Aorta (tissue), 5 donors: Measurements from ENCODE around the gene TMEM178B. TPM values are rescaled to one million over a fixed set of nuclear protein-coding genes. Genes with fewer than 3 reads are reported as not detected.
"Not testable (repeated sequence)": the region's sequence is repeated elsewhere in the genome, so short reads cannot be mapped to it uniquely, and the experiment has no call there.

ENCODE experiments used
- ATAC-seq: fragments of 200-7000 bp; cut with Tn5 transposase; one replicate; pipeline ENCODE4 v1.9.1; 2022; ENCODE audit warnings: moderate library complexity; ENCODE audit not compliant: low FRiP score
- DNase-seq, 2 donors: peaks; one replicate each; pipeline ENCODE4 v3.0.0-alpha.2; 2020
- H3K27ac ChIP-seq, 2 donors: one replicate each; pipeline ENCODE4 v1.5.1; 2013; ENCODE audit warnings: low read length in 2 of 2, mild to moderate bottlenecking in 2 of 2, moderate library complexity in 2 of 2, control low read depth in 1 of 2, inconsistent platforms in 1 of 2, low read depth in 1 of 2
- H3K27me3 ChIP-seq, 2 donors: one replicate each; pipeline ENCODE4 v1.6.1; 2013; ENCODE audit warnings: control low read depth in 1 of 2, low read length in 1 of 2, mild to moderate bottlenecking in 1 of 2, moderate library complexity in 1 of 2; ENCODE audit not compliant: insufficient read depth in 2 of 2, control insufficient read depth in 1 of 2
- H3K36me3 ChIP-seq, 2 donors: one replicate each; pipeline ENCODE4 v1.6.1; 2013; ENCODE audit warnings: control low read depth in 1 of 2, low read length in 1 of 2, mild to moderate bottlenecking in 1 of 2; ENCODE audit not compliant: insufficient read depth in 2 of 2, control insufficient read depth in 1 of 2
- H3K4me1 ChIP-seq, 2 donors: one replicate each; pipeline ENCODE4 v1.6.1; 2013; ENCODE audit warnings: low read length in 2 of 2, control low read depth in 1 of 2, mild to moderate bottlenecking in 1 of 2, moderate library complexity in 1 of 2; ENCODE audit not compliant: insufficient read depth in 2 of 2, control insufficient read depth in 1 of 2
- H3K4me3 ChIP-seq, 2 donors: one replicate each; pipeline ENCODE4 v1.5.1; 2013; ENCODE audit warnings: low read length in 2 of 2, control low read depth in 1 of 2, mild to moderate bottlenecking in 1 of 2
- H3K9me3 ChIP-seq: one replicate; pipeline ENCODE4 v1.6.1; 2013; ENCODE audit warnings: mild to moderate bottlenecking, low read length; ENCODE audit not compliant: control insufficient read depth
- WGBS, 2 donors: extraction: QIAGEN DNeasy Blood & Tissue Kit; methylation state at CpG; one replicate each; pipeline ENCODE4 v1.1.7; 2013; 5-methylcytosine and 5-hydroxymethylcytosine counted together
- intact Hi-C, 2 donors: fragments of 100-400 bp; cut with DNase I; formaldehyde crosslinking; loops; one replicate each; pipeline versions ENCODE4 v1.14.2 to v1.15.0; 2022
- polyA plus RNA-seq, 2 donors: library from polyadenylated mRNA; stranded (reverse); fragments of 200-250 nt; gene quantifications; one replicate each; pipeline ENCODE4 v1.2.3, GENCODE V29; 2013
- total RNA-seq, 2 donors: library from RNA; stranded (reverse); fragmentation: NEBNext Ultra II Directional; extraction: Animal tissue kit (Norgen Biotek cat#: 25700); gene quantifications; one replicate each; pipeline ENCODE4 v1.2.1, GENCODE V29; 2021
- donor health status: healthy with polysubstance abuse.
- donor health status: Bipolar disorder and iron deficiency.
- donor health status: DM: no; HTN: no; CAD: no.
- donor health status: DM: no; HTN: no; CAD: no.
- donor health status: DM: yes; HTN: yes; CAD: no.

TMEM178B gene
- total and polyA plus RNA-seq, 4 donors: 0.05 to 0.42 (median 0.19) TPM

DNA sequence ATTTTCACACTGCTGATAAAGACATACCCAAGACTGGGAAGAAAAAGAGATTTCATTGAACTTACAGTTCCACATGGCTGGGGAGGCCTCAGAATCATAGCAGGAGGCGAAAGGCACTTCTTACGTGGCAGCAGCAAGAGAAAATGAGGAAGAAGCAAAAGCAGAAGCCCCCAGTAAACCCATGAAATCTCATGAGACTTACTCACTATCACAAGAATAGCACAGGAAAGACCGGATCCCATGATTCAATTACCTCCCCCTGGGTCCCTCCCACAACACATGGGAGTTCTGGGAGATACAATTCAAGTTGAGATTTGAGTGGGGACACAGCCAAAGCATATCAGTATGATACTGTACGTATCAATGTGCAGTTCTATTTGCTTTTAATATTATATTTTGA is 121.9 kb downstream of the TMEM178B start:
- H3K27ac ChIP-seq, H3K27me3 ChIP-seq, ATAC-seq, H3K9me3 ChIP-seq, DNase-seq, intact Hi-C loops, H3K4me3 ChIP-seq, H3K36me3 ChIP-seq, H3K4me1 ChIP-seq: not testable (repeated sequence)
- 54 to 67% methylated on average over 4 of the region's 4 CpGs for WGBS, 2 donors

DNA sequence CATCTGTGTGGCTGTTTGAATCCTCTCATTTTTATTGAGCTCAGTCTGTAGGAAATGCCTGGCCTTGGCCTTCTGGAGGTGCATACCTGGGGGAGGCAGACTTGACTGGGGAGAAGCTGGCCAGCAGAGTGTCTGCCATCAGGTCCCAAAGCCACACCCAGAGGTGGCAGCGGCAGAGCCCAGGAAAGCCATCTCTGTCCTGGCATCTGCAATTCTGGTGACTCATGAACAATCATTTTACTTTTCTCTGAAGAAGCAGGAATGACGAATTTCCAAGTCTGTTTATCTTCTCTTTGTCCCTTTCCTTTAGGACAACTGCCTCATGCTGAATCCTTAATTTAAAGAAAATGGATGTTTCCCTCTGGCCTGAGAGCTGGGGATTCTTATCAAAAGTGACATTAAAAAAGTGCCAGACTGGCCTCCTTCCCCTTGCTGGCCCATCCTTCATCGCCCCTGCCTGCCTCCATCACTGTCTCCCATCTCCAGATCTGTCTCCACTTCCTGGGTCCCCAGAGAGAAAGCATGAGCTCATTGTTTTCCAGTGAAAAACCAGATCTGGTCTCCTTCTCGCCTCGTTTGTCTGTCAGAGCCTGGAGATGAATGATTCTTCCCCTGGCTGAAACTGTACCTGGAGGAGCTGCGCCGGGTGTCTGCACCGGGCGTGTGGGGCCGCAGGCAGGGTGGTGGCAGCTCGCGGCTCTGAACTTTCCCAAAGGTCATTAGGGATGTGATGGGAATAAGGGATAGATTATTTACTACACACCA is 124.5 kb downstream of the TMEM178B start:
- Histone ChIP-seq H3K36me3 (no peaks in the 10 kb centered on the region), H3K9me3 (peaks cover 2% of the 10 kb centered on the region), H3K27ac (no peak overlapping the region), H3K4me1 (no peaks in the 10 kb centered on the region), H3K27me3 (no peaks in the 10 kb centered on the region), H3K4me3 (no peak overlapping the region)
- no peak for ATAC-seq
- WGBS, 2 donors: 8 to 17% methylated on average over 12 of the region's 12 CpGs
- DNase-seq: no peak
- intact Hi-C loops: no loop called here

- no peaks in the 10 kb centered on the region for H3K4me1 ChIP-seq
- no peaks in the 10 kb centered on the region for H3K27me3 ChIP-seq
- H3K4me3 ChIP-seq: no peak overlapping the region
- DNase-seq: no peak
- H3K36me3 ChIP-seq: no peaks in the 10 kb centered on the region
- intact Hi-C loops: no loop called here
- 73 to 75% methylated on average over 14 of the region's 14 CpGs for WGBS, 2 donors
- H3K9me3 ChIP-seq: no peaks in the 10 kb centered on the region
- ATAC-seq: no peak
- H3K27ac ChIP-seq: no peak overlapping the region
Observed at GRCh38 chr7:141200191-141201108, 126.6 kb downstream of the TMEM178B start.

DNA sequence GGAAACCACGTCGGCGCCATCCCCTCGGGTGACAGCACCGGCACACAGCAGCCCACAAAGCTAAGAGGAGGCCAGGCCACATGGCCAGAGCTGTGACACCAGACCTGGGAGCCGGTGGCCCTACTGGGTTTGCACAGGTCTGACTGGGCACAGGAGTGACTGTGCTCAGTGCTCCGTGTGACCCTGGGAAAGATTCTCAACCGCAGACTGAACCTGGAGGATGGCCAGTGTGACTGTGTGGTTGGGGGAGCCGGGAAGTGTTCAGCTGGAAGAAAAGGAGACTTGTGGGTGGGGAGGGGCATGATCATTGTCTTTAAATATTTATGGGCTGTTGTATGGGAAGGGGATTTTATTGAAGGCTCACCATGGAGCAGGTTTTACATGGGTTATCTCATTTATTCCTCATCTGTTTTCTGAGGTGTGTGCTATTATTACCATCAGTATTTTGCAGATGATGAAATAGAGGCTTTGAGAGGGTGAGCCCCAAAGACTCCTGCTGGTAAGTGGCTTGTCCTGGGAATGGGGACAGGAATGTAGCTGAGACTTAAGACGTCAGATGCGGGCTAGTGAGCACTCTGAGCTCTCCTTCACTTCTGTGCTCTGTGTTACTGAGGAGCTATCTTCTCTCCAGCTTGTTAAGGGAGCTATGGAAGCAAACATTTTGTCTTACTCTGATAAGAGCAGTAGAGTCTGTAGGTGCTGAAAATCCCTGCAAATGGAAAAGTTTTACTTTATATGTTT is 127.5 kb downstream of the TMEM178B start:
- Histone ChIP-seq H3K4me3 (no peak overlapping the region), H3K27ac (no peak overlapping the region), H3K9me3 (no peaks in the 10 kb centered on the region), H3K27me3 (no peaks in the 10 kb centered on the region), H3K36me3 (no peaks in the 10 kb centered on the region), H3K4me1 (no peaks in the 10 kb centered on the region)
- DNase-seq: no peak
- ATAC-seq: no peak
- WGBS, 2 donors: 63 to 66% methylated on average over 11 of the region's 11 CpGs
- intact Hi-C loops: no loop called here

DNA sequence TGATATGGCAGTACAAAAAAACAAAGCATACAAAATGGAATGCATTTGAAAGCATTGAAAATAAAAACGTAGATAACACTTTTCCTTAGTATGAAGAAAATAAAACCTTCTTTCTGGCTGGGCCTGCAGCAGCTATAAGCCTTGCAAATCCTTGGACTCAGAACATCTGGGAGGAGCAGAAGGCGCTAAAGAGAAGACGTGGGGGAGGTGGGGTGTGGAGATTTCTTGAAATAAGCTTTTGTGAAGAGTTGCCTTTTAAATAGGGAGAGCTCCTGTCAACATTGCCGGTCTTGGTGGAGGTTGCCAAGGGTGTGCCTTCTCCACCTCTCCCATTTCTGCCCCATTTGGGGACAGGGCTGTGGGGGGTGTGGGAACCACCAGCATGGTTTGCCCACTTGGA is 128.7 kb downstream of the TMEM178B start:
- H3K4me3 ChIP-seq: no peak overlapping the region
- no peaks in the 10 kb centered on the region for H3K9me3 ChIP-seq
- H3K27me3 ChIP-seq: no peaks in the 10 kb centered on the region
- DNase-seq: no peak
- H3K27ac ChIP-seq: no peak overlapping the region
- H3K36me3 ChIP-seq: no peaks in the 10 kb centered on the region
- no peaks in the 10 kb centered on the region for H3K4me1 ChIP-seq
- intact Hi-C loops: no loop called here
- ATAC-seq: no peak
- 52 to 55% methylated on average over 4 of the region's 4 CpGs for WGBS, 2 donors

DNA sequence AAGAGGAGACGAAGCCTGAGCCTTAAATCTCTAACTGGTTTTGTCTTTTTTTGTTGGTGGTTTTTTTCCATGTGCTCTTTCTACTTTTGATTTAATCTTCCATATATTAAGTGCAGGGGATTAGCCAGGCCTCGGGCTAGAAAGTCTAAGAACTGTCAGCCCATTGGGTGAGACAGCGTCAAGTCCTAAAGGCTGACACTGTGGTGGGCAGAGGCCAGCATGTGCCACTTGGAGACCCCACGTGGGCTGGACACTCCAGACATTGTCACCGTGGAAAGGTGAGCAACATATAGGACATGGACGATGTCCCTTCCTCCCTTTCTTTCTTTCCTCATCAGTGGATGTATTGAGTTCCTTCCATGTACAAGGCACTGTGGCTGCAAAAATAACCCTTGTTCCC is 129.3 kb downstream of the TMEM178B start:
- no peak overlapping the region for H3K4me3 ChIP-seq
- H3K36me3 ChIP-seq: no peaks in the 10 kb centered on the region
- H3K4me1 ChIP-seq: no peaks in the 10 kb centered on the region
- no peak for DNase-seq
- intact Hi-C loops: no loop called here
- H3K27me3 ChIP-seq: no peaks in the 10 kb centered on the region
- H3K27ac ChIP-seq: no peak overlapping the region
- ATAC-seq: no peak
- WGBS, 2 donors: 83% methylated on average over 6 of the region's 6 CpGs
- H3K9me3 ChIP-seq: no peaks in the 10 kb centered on the region

DNA sequence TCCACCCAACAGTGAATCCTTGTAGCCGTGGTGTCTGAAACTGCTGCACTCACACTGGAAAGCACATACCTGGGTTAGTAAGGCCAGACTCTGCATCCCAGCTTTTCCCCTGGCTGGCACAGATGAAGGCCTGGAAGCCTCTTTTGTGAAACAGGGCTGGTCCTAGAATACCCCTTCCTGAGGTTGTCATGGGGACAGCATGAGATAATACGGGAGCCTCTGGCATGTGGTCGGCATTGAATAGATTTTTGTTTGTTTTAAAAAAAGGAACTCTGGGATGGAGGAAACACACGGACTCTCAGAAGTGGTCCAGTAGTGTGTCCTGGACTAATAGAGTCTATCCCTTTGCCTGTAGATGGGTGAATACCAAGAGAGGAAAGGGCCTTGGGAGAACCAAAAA is 129.7 kb downstream of the TMEM178B start:
- no peak overlapping the region for H3K27ac ChIP-seq
- 35 to 38% methylated on average over 4 of the region's 4 CpGs for WGBS, 2 donors
- no peaks in the 10 kb centered on the region for H3K9me3 ChIP-seq
- intact Hi-C loops: no loop called here
- no peaks in the 10 kb centered on the region for H3K27me3 ChIP-seq
- DNase-seq: no peak
- ATAC-seq: no peak
- no peak overlapping the region for H3K4me3 ChIP-seq
- H3K4me1 ChIP-seq: no peaks in the 10 kb centered on the region
- no peaks in the 10 kb centered on the region for H3K36me3 ChIP-seq

GRCh38 chr7:141207661-141208060 is 133.8 kb downstream of the TMEM178B start:
- H3K4me3 ChIP-seq: no peak overlapping the region
- WGBS, 2 donors: 90 to 91% methylated on average over 3 of the region's 3 CpGs
- intact Hi-C loops: no loop called here
- no peaks in the 10 kb centered on the region for H3K36me3 ChIP-seq
- ATAC-seq (no peak), DNase-seq (no peak)
- H3K27ac ChIP-seq: no peak overlapping the region
- no peaks in the 10 kb centered on the region for H3K27me3 ChIP-seq
- H3K9me3 ChIP-seq: no peaks in the 10 kb centered on the region
- no peaks in the 10 kb centered on the region for H3K4me1 ChIP-seq
